SU-DHL-6 (cell line): ENCODE results near the gene HDAC5.
"Not testable (repeated sequence)": the region's sequence is repeated elsewhere in the genome, so short reads cannot be mapped to it uniquely, and the experiment has no call there.

Experiments used
- CTCF ChIP-seq: fragments of 200-600 bp; sonication (generic); IDR thresholded peaks from one replicate; pipeline ENCODE4 v1.5.1; 2017; ENCODE audit warnings: antibody characterized with exemption, mild to moderate bottlenecking, low read length, moderate library complexity; ENCODE audit not compliant: insufficient read depth, poor library complexity, severe bottlenecking
- EZH2phosphoT487 ChIP-seq: fragments of 200-600 bp; sonication (generic), shearing (Covaris generic); conservative IDR thresholded peaks from 2 replicates; pipeline ENCODE4 v1.6.1; 2018; ENCODE audit warnings: mild to moderate bottlenecking, antibody characterized with exemption, low read length, moderate library complexity, mixed read lengths

GRCh38 chr17:44149066-44149465 lies 25.6 kb upstream of the HDAC5 start:
- not testable (repeated sequence) for TF ChIP-seq CTCF, EZH2phosphoT487
